Gastroesophageal sphincter (tissue), 4 donors: ENCODE measurements around the gene IMP4. TPM values are rescaled to one million over a fixed set of nuclear protein-coding genes. Genes with fewer than 3 reads are reported as not detected.

Experiments used
- ATAC-seq: fragments of 150-250 bp; one replicate; pipeline ENCODE4 v1.9.1; 2016; ENCODE audit warnings: mild to moderate bottlenecking, moderate library complexity
- H3K27ac ChIP-seq, 4 donors: fragments of 200-600 bp; sonication (generic) in 3 of 4; 1 replicate in 3 of 4; 2 replicates in 1 of 4; pipeline ENCODE4 v1.5.1; 2016 to 2019
- H3K27me3 ChIP-seq: fragments of 200-600 bp; sonication (generic); one replicate; pipeline ENCODE4 v1.5.1; 2019
- H3K36me3 ChIP-seq, 2 donors: fragments of 200-600 bp; sonication (generic); one replicate each; pipeline ENCODE4 v1.5.1; 2019; ENCODE audit warnings: control low read depth in 1 of 2
- H3K4me1 ChIP-seq, 3 donors: fragments of 200-600 bp; sonication (generic); 1 replicate in 2 of 3; 2 replicates in 1 of 3; pipeline ENCODE4 v1.5.1; 2016 to 2019; ENCODE audit warnings: control low read depth in 2 of 3
- H3K4me3 ChIP-seq, 2 donors: fragments of 200-600 bp; sonication (generic); one replicate each; pipeline ENCODE4 v1.5.1; 2019; ENCODE audit warnings: mild to moderate bottlenecking in 1 of 2, moderate library complexity in 1 of 2
- H3K9me3 ChIP-seq, 3 donors: fragments of 200-600 bp; sonication (generic); one replicate each; pipeline ENCODE4 v1.5.1; 2017 to 2019; ENCODE audit warnings: control low read depth in 2 of 3
- CTCF ChIP-seq, 4 experiments: fragments of 200-600 bp in 2 of 4; fragments of 450-650 bp in 2 of 4; sonication (generic) in 1 of 4; IDR thresholded peaks; one replicate each; pipeline ENCODE4 v1.5.1; 2017 to 2019; ENCODE audit warnings: antibody characterized with exemption in 4 of 4, mild to moderate bottlenecking in 2 of 4, moderate library complexity in 2 of 4
- EP300 ChIP-seq: sonication (generic); formaldehyde crosslinking; IDR thresholded peaks from one replicate; pipeline ENCODE4 v1.6.1; 2017; ENCODE audit warnings: antibody characterized with exemption, mild to moderate bottlenecking
- POLR2A ChIP-seq, 2 donors: fragments of 450-650 bp; IDR thresholded peaks; one replicate each; pipeline ENCODE4 v1.6.1; 2017; ENCODE audit warnings: antibody characterized with exemption in 2 of 2, mild to moderate bottlenecking in 2 of 2, moderate library complexity in 1 of 2
- POLR2AphosphoS5 ChIP-seq: sonication (generic); formaldehyde crosslinking; IDR thresholded peaks from one replicate; pipeline ENCODE4 v1.6.1; 2017; ENCODE audit warnings: antibody characterized with exemption
- WGBS, 2 donors: methylation state at CpG; one replicate each; pipeline ENCODE4 v1.1.5; 2018; ENCODE audit warnings: low coverage in 1 of 2; 5-methylcytosine and 5-hydroxymethylcytosine counted together
- total RNA-seq, 4 donors: library from RNA; depleted of rRNA; stranded (reverse); fragments of >200 nt; gene quantifications; one replicate each; pipeline ENCODE4 v1.1.0, GENCODE V29; 2016

The IMP4 gene
- total RNA-seq, 4 donors from 2014 or later, result 78.8 to 143 (median 113) TPM

GRCh38 chr2:130345611-130346010 lies 2.9 kb downstream of the IMP4 start:
- H3K4me1 ChIP-seq, result peaks cover 0 to 31% (median 16%) of the 10 kb centered on the region in 3 donors
- no peaks in the 10 kb centered on the region for H3K27me3 ChIP-seq
- no peak overlapping the region for H3K4me3 ChIP-seq
- whole genome bisulfite sequencing, 2 donors, result 88% methylated on average over 5 of the region's 21 CpGs; no CpG with 5 or more reads in 1 of the 2 donors
- no peaks in the 10 kb centered on the region for H3K9me3 ChIP-seq
- H3K36me3 ChIP-seq, result peaks cover 0 to 52% of the 10 kb centered on the region in 2 donors
- no peak overlapping the region for H3K27ac ChIP-seq
- no peak for TF ChIP-seq EP300
- TF ChIP-seq POLR2AphosphoS5, result no peak
- TF ChIP-seq CTCF (IDR thresholded peaks at IDR 0.05), result no peak
- TF ChIP-seq POLR2A (IDR thresholded peaks at IDR 0.05), result no peak
- no peak for ATAC-seq

- ATAC-seq, result no peak
- Histone ChIP-seq H3K4me1 (peaks cover 0 to 25% (median 13%) of the 10 kb centered on the region in 3 donors), H3K27me3 (no peaks in the 10 kb centered on the region), H3K4me3 (no peak overlapping the region), H3K9me3 (no peaks in the 10 kb centered on the region), H3K36me3 (peaks cover 0 to 51% of the 10 kb centered on the region in 2 donors), H3K27ac (no peak overlapping the region)
- TF ChIP-seq POLR2AphosphoS5 (no peak), EP300 (no peak), CTCF (IDR thresholded peaks at IDR 0.05) (no peak), POLR2A (IDR thresholded peaks at IDR 0.05) (no peak)
- WGBS, 2 donors, result 100% methylated on average over 2 of the region's 26 CpGs; no CpG with 5 or more reads in 1 of the 2 donors
Measured at GRCh38 chr2:130346041-130346740, 3.5 kb downstream of the IMP4 start.

- Histone ChIP-seq H3K27ac (no peak overlapping the region), H3K36me3 (peaks cover 0 to 51% of the 10 kb centered on the region in 2 donors), H3K9me3 (no peaks in the 10 kb centered on the region), H3K4me3 (no peak overlapping the region), H3K27me3 (no peaks in the 10 kb centered on the region), H3K4me1 (peaks cover 0 to 20% (median 10%) of the 10 kb centered on the region in 3 donors)
- 83 to 96% methylated on average over 4 of the region's 4 CpGs for WGBS, 2 donors
- no peak for TF ChIP-seq CTCF (IDR thresholded peaks at IDR 0.05)
- no peak for TF ChIP-seq EP300
- no peak for TF ChIP-seq POLR2A (IDR thresholded peaks at IDR 0.05)
- TF ChIP-seq POLR2AphosphoS5, result no peak
- ATAC-seq, result no peak
Measured at GRCh38 chr2:130346741-130347066, 4.0 kb downstream of the IMP4 start.

GRCh38 chr2:130347220-130347925 lies 4.7 kb downstream of the IMP4 start:
- H3K4me3 ChIP-seq, result no peak overlapping the region
- H3K27ac ChIP-seq, result no peak overlapping the region
- no peaks in the 10 kb centered on the region for H3K9me3 ChIP-seq
- 88 to 96% methylated on average over 5 to 6 of the region's 7 CpGs for WGBS, 2 donors
- peaks cover 0 to 51% of the 10 kb centered on the region in 2 donors for H3K36me3 ChIP-seq
- ATAC-seq, result no peak
- no peak for TF ChIP-seq POLR2A (IDR thresholded peaks at IDR 0.05)
- no peak for TF ChIP-seq POLR2AphosphoS5
- TF ChIP-seq CTCF (IDR thresholded peaks at IDR 0.05), result no peak
- no peak for TF ChIP-seq EP300
- H3K27me3 ChIP-seq, result no peaks in the 10 kb centered on the region
- H3K4me1 ChIP-seq, result peaks cover 0 to 19% (median 10%) of the 10 kb centered on the region in 3 donors
